GM12878 (cell line): ENCODE results near the gene ESR2. TPM values are rescaled to one million over a fixed set of nuclear protein-coding genes. Genes with fewer than 3 reads are reported as not detected.

Experiments used
- ATAC-seq: fragments of 200-7000 bp; cut with Tn5 transposase; 3 replicates; pipeline ENCODE4 v1.9.1; 2020; ENCODE audit warnings: mild to moderate bottlenecking, moderate library complexity
- BruUV-seq: library from RNA; stranded (reverse); fragments of 400-500 nt; replicated peaks from 2 replicates; lab custom pipeline; 2021; lab: Mats Ljungman, UMichigan
- CTCF ChIA-PET: fragments of 300-600 bp; sonication (Branson Sonifier 250); formaldehyde crosslinking; extraction: SDS; loops from one replicate; lab custom pipeline; 2021; ENCODE audit warnings: inconsistent platforms; lab: Yijun Ruan, JAX
- POLR2A ChIA-PET: fragments of 350-600 bp; formaldehyde crosslinking; extraction: SDS; loops from one replicate; lab custom pipeline; 2021; ENCODE audit warnings: inconsistent platforms; lab: Charles Lee
- RAD21 ChIA-PET: fragments of 300-600 bp; sonication (Branson Sonifier 250); formaldehyde crosslinking; loops from one replicate; lab custom pipeline; 2023; ENCODE audit warnings: antibody characterized with exemption; ENCODE audit not compliant: unreplicated experiment; lab: Charles Lee
- SMC1A ChIA-PET: fragments of 300-600 bp; sonication (Branson Sonifier 250); formaldehyde crosslinking; loops from one replicate; lab custom pipeline; 2023; ENCODE audit not compliant: unreplicated experiment, uncharacterized antibody; lab: Charles Lee
- DNase-seq: peaks from one replicate; pipeline ENCODE4 v3.0.0-alpha.2; 2011; ENCODE audit warnings: low read depth, low spot score
- FAIRE-seq: peaks from 3 replicates; lab custom pipeline; 2011; peaks lifted over from hg19 to GRCh38; lab: Jason Lieb, UNC
- H2AFZ ChIP-seq: 2 replicates; pipeline ENCODE4 v1.6.0; 2011; ENCODE audit warnings: low read depth, low read length, control low read depth; ENCODE audit not compliant: control insufficient read depth
- H3K27ac ChIP-seq: 2 replicates; pipeline ENCODE4 v1.5.1; 2011; ENCODE audit warnings: control low read depth; ENCODE audit not compliant: control insufficient read depth, insufficient read depth
- H3K27me3 ChIP-seq, 2 experiments: replicated peaks in 1 of 2; 2 replicates each; pipeline versions ENCODE4 v1.6.0 to v1.6.1; 2011; ENCODE audit warnings: low read length in 1 of 2; ENCODE audit not compliant: control insufficient read depth in 2 of 2, insufficient read depth in 2 of 2
- H3K36me3 ChIP-seq, 2 experiments: 2 replicates each; pipeline ENCODE4 v1.5.1; 2011; ENCODE audit warnings: low read length in 1 of 2; ENCODE audit not compliant: control insufficient read depth in 2 of 2, insufficient read depth in 2 of 2
- H3K4me1 ChIP-seq: 2 replicates; pipeline ENCODE4 v1.6.1; 2011; ENCODE audit warnings: mild to moderate bottlenecking, low read length, moderate library complexity, mixed read lengths; ENCODE audit not compliant: control insufficient read depth, insufficient read depth
- H3K4me2 ChIP-seq: 2 replicates; pipeline ENCODE4 v1.6.0; 2011; ENCODE audit warnings: control low read depth; ENCODE audit not compliant: control insufficient read depth, insufficient read depth
- H3K4me3 ChIP-seq: fragments of 200-600 bp; sonication (generic); 2 replicates; pipeline ENCODE4 v1.5.1; 2016
- H3K79me2 ChIP-seq: 2 replicates; pipeline ENCODE4 v1.6.0; 2011; ENCODE audit warnings: low read length; ENCODE audit not compliant: control insufficient read depth, insufficient read depth
- H3K9ac ChIP-seq: 2 replicates; pipeline ENCODE4 v1.8.0; 2011; ENCODE audit warnings: low read length, control low read depth, mixed read lengths; ENCODE audit not compliant: control insufficient read depth, insufficient read depth
- H3K9me3 ChIP-seq: replicated peaks from 3 replicates; pipeline ENCODE4 v1.5.1; 2011; ENCODE audit warnings: mild to moderate bottlenecking, low read length; ENCODE audit not compliant: control insufficient read depth, insufficient read depth
- H4K20me1 ChIP-seq: 2 replicates; pipeline ENCODE4 v1.6.0; 2011; ENCODE audit not compliant: control insufficient read depth, insufficient read depth
- PKNOX1 ChIP-seq: fragments of 450-650 bp; IDR thresholded peaks from 2 replicates; pipeline ENCODE4 v1.6.1; 2016; ENCODE audit warnings: mild to moderate bottlenecking
- USF2 ChIP-seq: IDR thresholded peaks from 2 replicates; pipeline ENCODE4 v1.6.1; 2011; ENCODE audit warnings: low read depth, low read length, improper control_type of control experiment, borderline replicate concordance
- in situ Hi-C: fragments of 300-500 bp; cut with MboI; formaldehyde crosslinking; loops from 9 replicates; pipeline ENCODE4 v1.14.3; 2018; ENCODE audit warnings: mixed read lengths
- intact Hi-C: fragments of 100-400 bp; cut with micrococcal nuclease; formaldehyde crosslinking; loops from one replicate; pipeline ENCODE4 v1.14.2; 2022; ENCODE audit not compliant: unreplicated experiment
- polyA plus RNA-seq, 11 experiments: library from polyadenylated mRNA; depleted of rRNA in 4 of 11; unstranded in 6 of 11; stranded (reverse) in 5 of 11; fragments of >200 nt; fragmentation: Nextera tagmentation in 4 of 11; fragmentation: Illumina TruSeq in 1 of 11; extraction: Ambion mirVana in 4 of 11; extraction: Trizol in 1 of 11; gene quantifications; 1 replicate in 1 of 11; 2 replicates in 10 of 11; pipeline versions ENCODE4 v1.2.1 to v1.2.3, GENCODE V29; 2011 to 2016; ENCODE audit warnings: inconsistent platforms in 2 of 11, missing spikeins in 2 of 11, low read depth in 1 of 11
- total RNA-seq, 4 experiments: library from RNA; depleted of rRNA in 3 of 4; stranded (reverse); fragments of >200 nt in 3 of 4; fragmentation: Illumina TruSeq in 1 of 4; extraction: Trizol in 1 of 4; gene quantifications; 2 replicates each; pipeline versions ENCODE4 v1.2.1 to v1.2.3, GENCODE V29; 2013 to 2021

Gene ESR2
- total and polyA plus RNA-seq, 10 of the 15 experiments (the other 5 are each of a cell fraction or from before 2014, with no cell fraction given), result 0.29 to 2.6 (median 0.81) TPM

- H3K9me3 ChIP-seq, result no peaks in the 10 kb centered on the region
- H3K79me2 ChIP-seq, result no peaks in the 10 kb centered on the region
- RAD21 ChIA-PET, result interaction anchor here (0.6 to 3.8 kb wide), 6 partner anchors 7 to 652 kb away, joined by 3 to 36 read pairs (median 10); no protein-coding TSS in a partner anchor
- DNase-seq (no peak), ATAC-seq (no peak), FAIRE-seq (no peak)
- H3K9ac ChIP-seq, result no peak overlapping the region
- no peak overlapping the region for H3K4me2 ChIP-seq
- no peak overlapping the region for H3K27ac ChIP-seq
- CTCF ChIA-PET, result interaction anchor here (0.7 to 6.3 kb wide), 7 partner anchors 7 to 497 kb away, joined by 3 to 93 read pairs (median 38); no protein-coding TSS in a partner anchor
- no peaks in the 10 kb centered on the region for H3K36me3 ChIP-seq
- in situ Hi-C loops, result no loop called here
- intact Hi-C loops, result loop anchor here (5.0 to 10.0 kb wide), 2 partner anchors 232 to 274 kb away; no protein-coding TSS in a partner anchor
- POLR2A ChIA-PET, result interaction anchor here (1.1 kb wide), 1 partner anchor 91 kb away, joined by 3 read pairs; no protein-coding TSS in a partner anchor
- BruUV-seq, result no TSS peak
- H3K4me3 ChIP-seq, result no peak overlapping the region
- peaks cover 16% of the 10 kb centered on the region for H3K4me1 ChIP-seq
- H2AFZ ChIP-seq, result no peak overlapping the region
- H4K20me1 ChIP-seq, result no peaks in the 10 kb centered on the region
- no peaks in the 10 kb centered on the region; a peak in 1 of 4 replicates for H3K27me3 ChIP-seq
- SMC1A ChIA-PET, result interaction anchor here (0.9 to 6.3 kb wide), 8 partner anchors 8 to 496 kb away, joined by 3 to 55 read pairs (median 20); no protein-coding TSS in a partner anchor
- TF ChIP-seq USF2, result no peak
- peak; percentile 86 for TF ChIP-seq PKNOX1
These were observed 2.4 kb upstream of the ESR2 start for GRCh38 chr14:64296561-64296960.
